ENCODE data around the gene SIMC1. TPM values are rescaled to one million over a fixed set of nuclear protein-coding genes. Genes with fewer than 3 reads are reported as not detected.
A peak's percentile ranks its signal among the peaks of the same experiment; 100 is the strongest.
"Not testable (repeated sequence)": the region's sequence is repeated elsewhere in the genome, so short reads cannot be mapped to it uniquely, and the experiment has no call there.

The SIMC1 gene
- total and polyA plus RNA-seq, 5 donors from 2014 or later, result 6.1 to 21.1 (median 8.3) TPM

DNA sequence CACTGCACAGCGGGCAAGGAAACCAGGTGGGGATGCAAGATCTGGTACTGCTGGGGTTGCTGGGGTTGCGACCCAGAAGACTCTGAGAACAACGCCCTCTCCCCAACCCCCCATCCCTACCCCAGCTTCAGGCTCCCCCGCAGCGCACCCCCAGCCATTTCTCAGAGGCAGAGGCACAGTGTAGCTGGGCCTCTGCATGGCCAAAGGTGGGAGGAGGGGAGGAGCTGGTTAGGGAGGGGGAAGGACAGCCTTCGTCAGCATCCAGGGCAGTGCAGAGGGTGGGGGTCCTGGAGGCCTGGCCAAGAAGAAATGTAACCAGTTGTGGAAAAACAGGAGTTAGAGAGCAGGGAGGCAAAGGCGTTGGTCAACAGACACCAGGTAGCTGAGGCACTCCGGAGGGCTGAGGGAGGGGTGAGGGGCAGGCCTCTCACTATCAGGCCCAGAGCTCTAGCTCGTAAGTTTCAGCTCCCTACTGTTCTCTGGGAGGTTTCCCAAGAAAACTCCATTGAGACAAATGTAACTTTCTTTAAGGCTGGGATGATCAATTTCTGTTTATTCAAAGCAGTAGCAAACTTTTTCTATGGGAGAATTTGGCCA lies 38.3 kb upstream of the SIMC1 start:
- not testable (repeated sequence) for H3K27ac ChIP-seq (ENCODE audit: insufficient read depth, low read length, poor library complexity, severe bottlenecking); DNase-seq; H3K27ac Mint-ChIP-seq; H3K9me3 Mint-ChIP-seq; H3K27me3 ChIP-seq (ENCODE audit: control insufficient read depth, insufficient read depth, low read length); H3K4me3 ChIP-seq (ENCODE audit: low read depth, low read length); H3K4me1 Mint-ChIP-seq; H3K4me1 ChIP-seq (ENCODE audit: control insufficient read depth, insufficient read depth, low read length, poor library complexity, severe bottlenecking); ATAC-seq (ENCODE audit: low read depth in 2 of 2); H3K9me3 ChIP-seq (ENCODE audit: control insufficient read depth in 2 of 2, low read length in 2 of 2); H3K36me3 ChIP-seq (ENCODE audit: control insufficient read depth, insufficient read depth, low read length); H3K36me3 Mint-ChIP-seq
- Mint-ChIP-seq H3K4me3 (peak overlapping the region in 1 of 4 donors; percentile 68), H3K27me3 (peaks cover 47% of the 10 kb centered on the region)

- Histone ChIP-seq H3K4me1 (ENCODE audit: control insufficient read depth, insufficient read depth, low read length, poor library complexity, severe bottlenecking) (no peaks in the 10 kb centered on the region), H3K36me3 (ENCODE audit: control insufficient read depth, insufficient read depth, low read length) (no peaks in the 10 kb centered on the region), H3K9me3 (ENCODE audit: control insufficient read depth in 2 of 2, low read length in 2 of 2) (no peaks in the 10 kb centered on the region), H3K27me3 (ENCODE audit: control insufficient read depth, insufficient read depth, low read length) (no peaks in the 10 kb centered on the region), H3K4me3 (ENCODE audit: low read depth, low read length) (no peak overlapping the region), H3K27ac (ENCODE audit: insufficient read depth, low read length, poor library complexity, severe bottlenecking) (no peak overlapping the region)
- peaks cover 45% of the 10 kb centered on the region for H3K27me3 Mint-ChIP-seq
- no peak overlapping the region for H3K4me3 Mint-ChIP-seq
- H3K4me1 Mint-ChIP-seq, result peaks cover 0 to 4% (median 0%) of the 10 kb centered on the region in 4 donors
- no peak overlapping the region for H3K27ac Mint-ChIP-seq
- H3K9me3 Mint-ChIP-seq, result no peaks in the 10 kb centered on the region
- ATAC-seq (ENCODE audit: low read depth in 2 of 2) (no peak), DNase-seq (no peak)
- H3K36me3 Mint-ChIP-seq, result no peaks in the 10 kb centered on the region
These were observed 36.4 kb upstream of the SIMC1 start for GRCh38 chr5:176201811-176202210.

DNA sequence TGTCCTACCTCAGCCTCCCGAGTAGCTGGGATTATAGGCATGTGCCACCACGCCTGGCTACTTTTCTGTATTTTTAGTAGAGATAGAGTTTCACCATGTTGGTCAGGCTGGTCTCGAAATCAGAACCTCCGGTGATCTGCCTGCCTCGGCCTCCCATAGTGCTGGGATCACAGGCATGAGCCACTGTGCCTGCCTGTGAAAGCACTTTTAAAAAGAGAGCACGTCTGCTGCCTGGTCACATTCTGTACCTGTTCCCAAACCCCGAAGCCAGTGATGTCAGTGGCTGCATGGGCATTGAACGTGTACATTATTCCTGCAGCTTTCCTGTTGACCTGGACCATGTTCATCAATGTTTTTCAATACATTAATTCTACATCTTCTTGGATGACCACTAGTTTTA lies 35.1 kb upstream of the SIMC1 start:
- Histone ChIP-seq H3K4me1 (ENCODE audit: control insufficient read depth, insufficient read depth, low read length, poor library complexity, severe bottlenecking) (no peaks in the 10 kb centered on the region), H3K4me3 (ENCODE audit: low read depth, low read length) (no peak overlapping the region), H3K27me3 (ENCODE audit: control insufficient read depth, insufficient read depth, low read length) (no peaks in the 10 kb centered on the region), H3K27ac (ENCODE audit: insufficient read depth, low read length, poor library complexity, severe bottlenecking) (no peak overlapping the region), H3K9me3 (ENCODE audit: control insufficient read depth in 2 of 2, low read length in 2 of 2) (no peaks in the 10 kb centered on the region), H3K36me3 (ENCODE audit: control insufficient read depth, insufficient read depth, low read length) (no peaks in the 10 kb centered on the region)
- Mint-ChIP-seq H3K27ac (no peak overlapping the region), H3K27me3 (peaks cover 38% of the 10 kb centered on the region), H3K4me3 (no peak overlapping the region), H3K9me3 (no peaks in the 10 kb centered on the region), H3K36me3 (no peaks in the 10 kb centered on the region), H3K4me1 (peaks cover 0 to 2% (median 0%) of the 10 kb centered on the region in 4 donors)
- DNase-seq (no peak), ATAC-seq (ENCODE audit: low read depth in 2 of 2) (no peak)

GRCh38 chr5:176203535-176203934 lies 34.7 kb upstream of the SIMC1 start:
- H3K36me3 Mint-ChIP-seq; H3K9me3 ChIP-seq (ENCODE audit: control insufficient read depth in 2 of 2, low read length in 2 of 2); H3K9me3 Mint-ChIP-seq; H3K4me3 ChIP-seq (ENCODE audit: low read depth, low read length); H3K4me3 Mint-ChIP-seq; H3K27ac Mint-ChIP-seq; H3K27ac ChIP-seq (ENCODE audit: insufficient read depth, low read length, poor library complexity, severe bottlenecking); H3K4me1 Mint-ChIP-seq; H3K36me3 ChIP-seq (ENCODE audit: control insufficient read depth, insufficient read depth, low read length); H3K27me3 ChIP-seq (ENCODE audit: control insufficient read depth, insufficient read depth, low read length); DNase-seq; ATAC-seq (ENCODE audit: low read depth in 2 of 2); H3K4me1 ChIP-seq (ENCODE audit: control insufficient read depth, insufficient read depth, low read length, poor library complexity, severe bottlenecking): not testable (repeated sequence)
- peaks cover 36% of the 10 kb centered on the region for H3K27me3 Mint-ChIP-seq

GRCh38 chr5:176214466-176215021 lies 23.7 kb upstream of the SIMC1 start:
- not testable (repeated sequence) for H3K27ac Mint-ChIP-seq; H3K27ac ChIP-seq (ENCODE audit: insufficient read depth, low read length, poor library complexity, severe bottlenecking); H3K27me3 ChIP-seq (ENCODE audit: control insufficient read depth, insufficient read depth, low read length); H3K4me1 ChIP-seq (ENCODE audit: control insufficient read depth, insufficient read depth, low read length, poor library complexity, severe bottlenecking); DNase-seq; H3K4me3 ChIP-seq (ENCODE audit: low read depth, low read length); H3K36me3 Mint-ChIP-seq; H3K36me3 ChIP-seq (ENCODE audit: control insufficient read depth, insufficient read depth, low read length); H3K9me3 Mint-ChIP-seq; ATAC-seq (ENCODE audit: low read depth in 2 of 2); H3K4me1 Mint-ChIP-seq; H3K4me3 Mint-ChIP-seq; H3K9me3 ChIP-seq (ENCODE audit: control insufficient read depth in 2 of 2, low read length in 2 of 2)
- H3K27me3 Mint-ChIP-seq, result peaks cover 11% of the 10 kb centered on the region

GRCh38 chr5:176216393-176216916 lies 21.8 kb upstream of the SIMC1 start:
- H3K4me1 Mint-ChIP-seq; H3K4me3 ChIP-seq (ENCODE audit: low read depth, low read length); H3K27me3 Mint-ChIP-seq; H3K9me3 Mint-ChIP-seq; DNase-seq; H3K27me3 ChIP-seq (ENCODE audit: control insufficient read depth, insufficient read depth, low read length); H3K4me1 ChIP-seq (ENCODE audit: control insufficient read depth, insufficient read depth, low read length, poor library complexity, severe bottlenecking); H3K36me3 ChIP-seq (ENCODE audit: control insufficient read depth, insufficient read depth, low read length); H3K27ac ChIP-seq (ENCODE audit: insufficient read depth, low read length, poor library complexity, severe bottlenecking); H3K36me3 Mint-ChIP-seq; H3K27ac Mint-ChIP-seq; ATAC-seq (ENCODE audit: low read depth in 2 of 2); H3K9me3 ChIP-seq (ENCODE audit: control insufficient read depth in 2 of 2, low read length in 2 of 2): not testable (repeated sequence)
- peak overlapping the region in 1 of 4 donors; percentile 3 for H3K4me3 Mint-ChIP-seq

DNA sequence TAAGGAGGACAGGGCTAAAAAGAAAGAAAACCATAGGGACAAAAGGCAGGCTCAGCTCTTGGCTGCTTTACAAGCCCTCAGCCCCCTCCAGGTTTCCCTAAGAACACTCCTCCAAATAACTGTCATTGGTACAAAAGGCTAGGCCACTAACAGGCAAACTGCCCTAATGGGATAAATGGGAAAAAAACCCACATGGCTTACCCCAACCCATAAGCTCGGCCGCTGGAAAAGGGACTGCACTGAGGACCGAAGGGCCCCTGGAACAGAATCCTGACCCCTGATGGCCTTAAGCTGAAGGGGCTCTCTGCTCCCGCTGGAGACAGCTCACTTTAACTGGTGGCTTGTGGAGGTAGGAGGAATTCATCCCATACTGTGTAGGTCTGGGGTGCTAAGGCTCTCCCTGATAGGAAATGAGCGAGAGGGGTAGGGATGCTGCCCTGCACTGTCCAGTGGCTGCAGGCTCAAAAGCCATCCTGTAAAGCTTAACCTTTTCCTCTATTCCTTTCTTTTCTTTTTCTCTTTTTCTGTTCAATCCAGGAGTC lies 21.0 kb upstream of the SIMC1 start:
- H3K4me3 Mint-ChIP-seq; H3K4me1 ChIP-seq (ENCODE audit: control insufficient read depth, insufficient read depth, low read length, poor library complexity, severe bottlenecking); H3K4me3 ChIP-seq (ENCODE audit: low read depth, low read length); H3K9me3 ChIP-seq (ENCODE audit: control insufficient read depth in 2 of 2, low read length in 2 of 2); H3K4me1 Mint-ChIP-seq; DNase-seq; H3K27me3 Mint-ChIP-seq; ATAC-seq (ENCODE audit: low read depth in 2 of 2); H3K27ac ChIP-seq (ENCODE audit: insufficient read depth, low read length, poor library complexity, severe bottlenecking); H3K36me3 Mint-ChIP-seq; H3K9me3 Mint-ChIP-seq; H3K27me3 ChIP-seq (ENCODE audit: control insufficient read depth, insufficient read depth, low read length); H3K36me3 ChIP-seq (ENCODE audit: control insufficient read depth, insufficient read depth, low read length); H3K27ac Mint-ChIP-seq: not testable (repeated sequence)

DNA sequence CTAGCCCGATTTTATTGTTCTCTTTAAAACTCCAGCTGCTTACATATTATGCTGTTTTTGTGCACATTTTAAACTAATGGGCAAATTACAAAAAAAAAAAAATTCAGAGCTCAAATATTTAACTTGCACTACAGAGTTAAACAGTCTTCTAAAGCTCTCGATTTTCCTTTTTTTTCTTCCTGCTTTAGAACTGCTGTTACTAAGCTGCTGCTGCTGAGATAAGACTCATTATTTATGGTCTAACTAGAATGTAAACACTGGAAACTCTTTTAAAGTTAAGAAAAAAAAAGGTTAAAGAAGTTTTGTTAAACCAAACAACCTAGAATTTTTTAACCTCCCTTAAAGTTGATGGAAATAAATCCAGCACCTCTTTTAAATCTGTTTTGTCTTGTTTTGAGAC lies 20.5 kb upstream of the SIMC1 start:
- H3K4me3 Mint-ChIP-seq; H3K4me1 ChIP-seq (ENCODE audit: control insufficient read depth, insufficient read depth, low read length, poor library complexity, severe bottlenecking); H3K27me3 ChIP-seq (ENCODE audit: control insufficient read depth, insufficient read depth, low read length); DNase-seq; H3K4me3 ChIP-seq (ENCODE audit: low read depth, low read length); H3K36me3 ChIP-seq (ENCODE audit: control insufficient read depth, insufficient read depth, low read length); H3K27me3 Mint-ChIP-seq; H3K27ac ChIP-seq (ENCODE audit: insufficient read depth, low read length, poor library complexity, severe bottlenecking); H3K4me1 Mint-ChIP-seq; H3K9me3 Mint-ChIP-seq; H3K9me3 ChIP-seq (ENCODE audit: control insufficient read depth in 2 of 2, low read length in 2 of 2); H3K27ac Mint-ChIP-seq; ATAC-seq (ENCODE audit: low read depth in 2 of 2); H3K36me3 Mint-ChIP-seq: not testable (repeated sequence)

Measured in CD4-positive, CD25-positive, alpha-beta regulatory T cell (primary cell).